Esophagus muscularis mucosa (tissue), 4 donors: ENCODE results near the gene HS1BP3. TPM values are rescaled to one million over a fixed set of nuclear protein-coding genes. Genes with fewer than 3 reads are reported as not detected.

Experiments
- DNase-seq: peaks from one replicate; pipeline ENCODE4 v3.0.0-alpha.2; 2017; ENCODE audit errors: extremely low spot score
- H3K27ac ChIP-seq, 4 donors: fragments of 200-600 bp; sonication (generic); replicated peaks in 1 of 4; 1 replicate in 3 of 4; 2 replicates in 1 of 4; pipeline ENCODE4 v1.5.1; 2016 to 2019; ENCODE audit warnings: mild to moderate bottlenecking in 1 of 4
- H3K27me3 ChIP-seq, 4 donors: fragments of 200-600 bp; sonication (generic); one replicate each; pipeline versions ENCODE4 v1.5.1 to v1.6.0; 2016 to 2019
- H3K36me3 ChIP-seq, 4 donors: fragments of 200-600 bp; sonication (generic); one replicate each; pipeline ENCODE4 v1.5.1; 2016 to 2019
- H3K4me1 ChIP-seq, 4 donors: fragments of 200-600 bp; sonication (generic); one replicate each; pipeline ENCODE4 v1.5.1; 2016 to 2019
- H3K4me3 ChIP-seq, 4 donors: fragments of 200-600 bp; sonication (generic); 1 replicate in 2 of 4; 2 replicates in 2 of 4; pipeline ENCODE4 v1.5.1; 2016 to 2019; ENCODE audit warnings: mild to moderate bottlenecking in 4 of 4, moderate library complexity in 1 of 4
- H3K9me3 ChIP-seq, 4 donors: fragments of 200-600 bp; sonication (generic); 1 replicate in 3 of 4; 2 replicates in 1 of 4; pipeline ENCODE4 v1.5.1; 2016 to 2019
- EP300 ChIP-seq: sonication (generic); formaldehyde crosslinking; IDR thresholded peaks from one replicate; pipeline ENCODE4 v1.6.1; 2017; ENCODE audit warnings: antibody characterized with exemption
- POLR2A ChIP-seq: fragments of 450-650 bp; IDR thresholded peaks from one replicate; pipeline ENCODE4 v1.6.1; 2017; ENCODE audit warnings: antibody characterized with exemption, moderate library complexity, mild to moderate bottlenecking, low read depth
- POLR2AphosphoS5 ChIP-seq, 2 donors: sonication (generic); formaldehyde crosslinking; IDR thresholded peaks; one replicate each; pipeline ENCODE4 v1.6.1; 2017; ENCODE audit warnings: antibody characterized with exemption in 2 of 2
- WGBS: methylation state at CpG from one replicate; pipeline ENCODE4 v1.1.5; 2018; 5-methylcytosine and 5-hydroxymethylcytosine counted together
- intact Hi-C: fragments of 100-400 bp; cut with DNase I; formaldehyde crosslinking; loops from one replicate; pipeline ENCODE4 v1.15.1; 2023
- total RNA-seq, 4 donors: library from RNA; depleted of rRNA; stranded (reverse); fragments of >200 nt; gene quantifications; one replicate each; pipeline versions ENCODE4 v1.1.0 to v1.2.1, GENCODE V29; 2016
- TF ChIP-seq, protein P1 (sequence below), 3 experiments: fragments of 200-600 bp in 2 of 3; fragments of 450-650 bp in 1 of 3; sonication (generic) in 2 of 3; IDR thresholded peaks; one replicate each; pipeline ENCODE4 v1.5.1; 2017 to 2019; ENCODE audit warnings: antibody characterized with exemption in 3 of 3, mild to moderate bottlenecking in 2 of 3, moderate library complexity in 1 of 3

The HS1BP3 gene
- total RNA-seq, 4 donors from 2014 or later: 42.6 to 95.6 (median 60.0) TPM

DNA sequence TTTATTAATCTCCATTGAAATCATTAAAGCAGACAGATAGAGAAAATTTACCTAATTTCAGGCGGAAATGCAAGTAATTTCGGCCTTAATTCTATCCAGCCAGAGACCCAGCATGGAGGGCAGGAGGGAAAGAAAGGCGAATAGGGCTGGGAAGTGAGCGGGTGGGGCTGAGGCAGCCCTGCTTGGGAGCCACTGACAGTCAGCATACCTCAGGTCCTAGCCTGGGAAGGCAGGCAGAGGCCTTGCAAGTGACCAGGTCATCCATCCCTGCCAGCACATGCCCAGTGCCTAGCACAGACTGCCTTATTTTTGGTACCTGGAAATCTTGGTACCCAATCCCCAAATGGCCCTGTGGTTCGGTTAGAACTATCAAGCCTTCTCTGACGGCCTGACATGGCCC lies 17.6 kb upstream of the HS1BP3 start:
- peaks cover 8 to 99% (median 72%) of the 10 kb centered on the region in 4 donors for H3K27me3 ChIP-seq

DNA sequence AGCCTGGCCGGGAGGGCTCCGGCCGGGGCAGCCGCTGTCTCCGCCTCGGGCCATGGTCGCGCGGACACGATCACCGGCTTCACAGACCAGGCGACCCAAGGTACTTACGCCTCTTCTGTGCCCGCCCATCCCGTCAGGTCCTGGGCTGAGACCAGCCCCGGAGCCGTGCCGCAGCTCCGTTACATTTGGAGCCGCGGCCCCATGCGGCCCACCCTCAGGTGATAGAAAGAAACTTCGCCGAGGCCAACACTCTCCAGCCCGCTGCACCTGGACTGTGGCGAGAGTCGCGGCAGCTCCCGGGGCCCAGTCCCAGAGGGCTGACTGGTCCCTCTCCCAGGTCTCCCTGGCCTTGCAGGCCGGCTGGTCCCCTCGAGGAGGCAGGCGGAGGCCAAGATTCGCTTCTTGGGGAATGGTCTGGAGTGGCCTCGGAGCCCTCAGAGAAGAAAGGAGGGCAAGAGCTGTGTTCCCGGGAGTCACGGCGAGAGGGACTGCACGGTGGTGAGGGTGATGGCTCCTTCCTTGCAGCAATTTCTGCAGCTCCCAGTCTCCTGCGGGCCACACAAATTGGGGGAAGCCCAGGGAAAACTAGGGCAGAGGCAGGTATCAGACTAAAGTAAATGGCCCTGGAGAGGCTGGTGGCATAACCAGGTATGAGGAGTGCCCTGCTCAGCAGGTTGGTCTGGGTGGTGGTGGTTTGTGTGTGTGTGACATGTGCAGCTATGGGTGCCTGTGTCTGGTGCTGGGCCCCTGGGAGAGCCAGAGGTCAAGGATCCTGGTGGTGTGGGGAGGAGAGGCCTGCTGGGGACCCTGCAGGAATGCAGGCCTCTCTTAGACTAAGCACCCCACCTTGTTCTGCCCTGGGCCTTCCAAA lies 16.9 kb upstream of the HS1BP3 start:
- peak overlapping the region; percentile 53 to 68 (median 56) for H3K4me3 ChIP-seq
- peaks cover 8 to 99% (median 71%) of the 10 kb centered on the region in 4 donors for H3K27me3 ChIP-seq
- no peaks in the 10 kb centered on the region for H3K9me3 ChIP-seq
- WGBS: 15% methylated on average over 17 of the region's 39 CpGs
- H3K4me1 ChIP-seq: peaks cover 27 to 77% (median 64%) of the 10 kb centered on the region in 4 donors
- H3K36me3 ChIP-seq: no peaks in the 10 kb centered on the region
- TF ChIP-seq POLR2AphosphoS5 (IDR thresholded peaks at IDR 0.05) (no peak), POLR2A (no peak), EP300 (no peak)
- TF ChIP-seq, protein P1, sequence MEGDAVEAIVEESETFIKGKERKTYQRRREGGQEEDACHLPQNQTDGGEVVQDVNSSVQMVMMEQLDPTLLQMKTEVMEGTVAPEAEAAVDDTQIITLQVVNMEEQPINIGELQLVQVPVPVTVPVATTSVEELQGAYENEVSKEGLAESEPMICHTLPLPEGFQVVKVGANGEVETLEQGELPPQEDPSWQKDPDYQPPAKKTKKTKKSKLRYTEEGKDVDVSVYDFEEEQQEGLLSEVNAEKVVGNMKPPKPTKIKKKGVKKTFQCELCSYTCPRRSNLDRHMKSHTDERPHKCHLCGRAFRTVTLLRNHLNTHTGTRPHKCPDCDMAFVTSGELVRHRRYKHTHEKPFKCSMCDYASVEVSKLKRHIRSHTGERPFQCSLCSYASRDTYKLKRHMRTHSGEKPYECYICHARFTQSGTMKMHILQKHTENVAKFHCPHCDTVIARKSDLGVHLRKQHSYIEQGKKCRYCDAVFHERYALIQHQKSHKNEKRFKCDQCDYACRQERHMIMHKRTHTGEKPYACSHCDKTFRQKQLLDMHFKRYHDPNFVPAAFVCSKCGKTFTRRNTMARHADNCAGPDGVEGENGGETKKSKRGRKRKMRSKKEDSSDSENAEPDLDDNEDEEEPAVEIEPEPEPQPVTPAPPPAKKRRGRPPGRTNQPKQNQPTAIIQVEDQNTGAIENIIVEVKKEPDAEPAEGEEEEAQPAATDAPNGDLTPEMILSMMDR (IDR thresholded peaks at IDR 0.05): no peak
- H3K27ac ChIP-seq: peak overlapping the region; percentile 39 to 77 (median 74)
- no peak for DNase-seq
- intact Hi-C loops: loop anchor here (10.0 kb wide), 1 partner anchor 157 kb away; the partner anchor contains the start of gene LDAH

More for the DNA sequence above, 17.6 kb upstream of the HS1BP3 start:
- Histone ChIP-seq H3K4me3 (peak overlapping the region in 3 of 4 donors; percentile 53 to 68 (median 56)), H3K36me3 (no peaks in the 10 kb centered on the region), H3K4me1 (peaks cover 27 to 79% (median 64%) of the 10 kb centered on the region in 4 donors), H3K9me3 (no peaks in the 10 kb centered on the region), H3K27ac (peak overlapping the region in 3 of 4 donors; percentile 73 to 77 (median 76))
- 89% methylated on average over 6 of the region's 6 CpGs for WGBS
- intact Hi-C loops: loop anchor here (10.0 kb wide), 1 partner anchor 156 kb away; the partner anchor contains the start of gene LDAH
- DNase-seq: no peak
- TF ChIP-seq EP300: no peak
- TF ChIP-seq, protein P1 (IDR thresholded peaks at IDR 0.05): no peak
- no peak for TF ChIP-seq POLR2A
- no peak for TF ChIP-seq POLR2AphosphoS5 (IDR thresholded peaks at IDR 0.05)

DNA sequence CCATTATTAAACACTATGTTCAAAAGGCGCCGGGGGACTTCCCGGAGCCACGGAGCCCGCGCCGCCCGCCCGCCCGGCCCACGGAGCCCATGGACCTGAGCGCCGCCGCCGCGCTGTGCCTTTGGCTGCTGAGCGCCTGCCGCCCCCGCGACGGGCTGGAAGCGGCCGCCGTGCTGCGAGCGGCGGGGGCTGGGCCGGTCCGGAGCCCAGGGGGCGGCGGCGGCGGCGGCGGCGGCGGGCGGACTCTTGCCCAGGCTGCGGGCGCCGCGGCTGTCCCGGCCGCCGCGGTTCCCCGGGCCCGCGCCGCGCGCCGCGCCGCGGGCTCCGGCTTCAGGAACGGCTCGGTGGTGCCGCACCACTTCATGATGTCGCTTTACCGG lies 16.2 kb upstream of the HS1BP3 start:
- H3K9me3 ChIP-seq: no peaks in the 10 kb centered on the region
- peak overlapping the region; percentile 62 to 77 (median 74) for H3K27ac ChIP-seq
- H3K27me3 ChIP-seq: peaks cover 8 to 99% (median 65%) of the 10 kb centered on the region in 4 donors
- no peak for DNase-seq
- TF ChIP-seq POLR2AphosphoS5 (IDR thresholded peaks at IDR 0.05): no peak
- no peak for TF ChIP-seq POLR2A
- TF ChIP-seq EP300: no peak
- TF ChIP-seq, protein P1 (IDR thresholded peaks at IDR 0.05): peak in 1 of 3 experiments; percentile 5
- H3K4me1 ChIP-seq: peaks cover 27 to 71% (median 60%) of the 10 kb centered on the region in 4 donors
- peak overlapping the region; percentile 53 to 68 (median 56) for H3K4me3 ChIP-seq
- no peaks in the 10 kb centered on the region for H3K36me3 ChIP-seq
- intact Hi-C loops: loop anchor here (10.0 kb wide), 1 partner anchor 158 kb away; the partner anchor contains the start of gene LDAH
- WGBS: no CpG with 5 or more reads among the region's 62 CpGs

GRCh38 chr2:20666304-20667150 lies 15.6 kb upstream of the HS1BP3 start, which contains the start of gene GDF7:
TSS of gene GDF7 (plus strand) at chr2:20667144. CDS start at chr2:20667240, 96 bp downstream.
- H3K36me3 ChIP-seq: no peaks in the 10 kb centered on the region
- H3K27me3 ChIP-seq: peaks cover 8 to 99% (median 61%) of the 10 kb centered on the region in 4 donors
- 4% methylated on average over 25 of the region's 86 CpGs for WGBS
- H3K4me3 ChIP-seq: peak within 1 kb of the TSS; percentile 53 to 68 (median 56)
- no peak for DNase-seq
- H3K9me3 ChIP-seq: no peaks in the 10 kb centered on the region
- peak within 1 kb of the TSS; percentile 62 to 77 (median 74) for H3K27ac ChIP-seq
- TF ChIP-seq POLR2AphosphoS5 (IDR thresholded peaks at IDR 0.05): peak in 1 of 2 donors; percentile 29
- TF ChIP-seq EP300: no peak
- TF ChIP-seq POLR2A: no peak
- TF ChIP-seq, protein P1 (IDR thresholded peaks at IDR 0.05): peak; percentile 23 to 38 (median 31)
- H3K4me1 ChIP-seq: peaks cover 27 to 70% (median 57%) of the 10 kb centered on the region in 4 donors
- intact Hi-C loops: loop anchor here (10.0 kb wide), 1 partner anchor 158 kb away; the partner anchor contains the start of gene LDAH
